ENCODE data around the gene THRA. TPM values are rescaled to one million over a fixed set of nuclear protein-coding genes. Genes with fewer than 3 reads are reported as not detected.

Gene THRA
- total and polyA plus RNA-seq, 2 donors (not counting 3 experiments of a cell fraction or from before 2014, with no cell fraction given) = 17.4 to 29.6 TPM

DNA sequence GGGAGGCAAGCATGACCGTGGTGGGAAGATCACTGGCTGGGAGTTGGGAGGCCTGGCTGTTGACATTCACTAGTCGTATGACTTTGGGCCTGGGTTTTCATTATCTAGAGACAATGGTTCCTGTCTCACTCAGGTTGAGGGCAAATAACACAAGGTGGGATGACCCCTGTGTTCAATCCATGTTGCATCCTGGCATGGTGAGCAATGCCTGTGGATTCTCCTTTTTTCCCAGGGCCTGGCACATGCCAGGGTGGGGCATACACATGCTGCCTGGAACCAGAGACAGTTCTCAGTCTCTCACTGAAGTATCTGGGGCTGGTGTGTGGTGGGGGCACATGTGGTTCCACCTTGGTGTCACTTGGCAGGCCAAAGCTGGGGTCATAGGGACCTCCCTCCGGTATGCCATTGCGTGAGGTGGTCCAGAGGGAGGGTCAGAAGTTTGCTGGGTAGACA, 5.4 kb downstream of the THRA start:
- ChIA-PET CTCF (interaction anchor here (1.0 to 1.3 kb wide), 3 partner anchors 22 to 45 kb away, joined by 3 to 6 read pairs (median 3); no protein-coding TSS in a partner anchor), POLR2A (no interaction called here)
- no peak for FAIRE-seq
- H4K20me1 ChIP-seq (replicated peaks; ENCODE audit: control insufficient read depth, extremely low read depth, insufficient read depth, low read length) = no peaks in the 10 kb centered on the region
- no peak overlapping the region for H2AFZ ChIP-seq (ENCODE audit: low read depth, low read length)
- H3K4me3 ChIP-seq (replicated peaks in 1 of 3; ENCODE audit: insufficient read depth in 1 of 3, low read depth in 1 of 3, low read length in 3 of 3) = no peak overlapping the region
- H3K36me3 ChIP-seq (ENCODE audit: control insufficient read depth in 2 of 2, extremely low read depth in 1 of 2, insufficient read depth in 2 of 2, low read length in 2 of 2) = no peaks in the 10 kb centered on the region
- dilution Hi-C loops (cut with MboI; ENCODE audit: extremely low pct_ligation_motif_present, low sequenced_read_pairs) = no loop called here
- H3K79me2 ChIP-seq (ENCODE audit: control insufficient read depth, insufficient read depth, low read length) = peaks cover 2% of the 10 kb centered on the region
- no peaks in the 10 kb centered on the region for H3K27me3 ChIP-seq (ENCODE audit: control insufficient read depth in 2 of 2, insufficient read depth in 2 of 2, low read length in 2 of 2)
- peak overlapping the region; percentile 60 for H3K4me2 ChIP-seq (ENCODE audit: insufficient read depth, low read length)
- H3K9me1 ChIP-seq (replicated peaks; ENCODE audit: control insufficient read depth, extremely low read depth, insufficient read depth, low read length) = no peaks in the 10 kb centered on the region
- H3K9ac ChIP-seq (replicated peaks; ENCODE audit: extremely low read depth, insufficient read depth, low read length) = no peak overlapping the region
- peaks cover 48% of the 10 kb centered on the region for H3K4me1 ChIP-seq (ENCODE audit: control insufficient read depth, extremely low read depth, insufficient read depth, low read length)
- no peak for TF ChIP-seq JUN (IDR thresholded peaks at IDR 0.05; ENCODE audit: borderline replicate concordance, insufficient read depth, insufficient read length, low read depth)
- no peak for TF ChIP-seq GATA2 (IDR thresholded peaks at IDR 0.05; ENCODE audit: insufficient read depth, insufficient read length, low read depth, low read length)
- TF ChIP-seq POLR2A (IDR thresholded peaks at IDR 0.05; ENCODE audit: low read depth, low read length) = no peak
- TF ChIP-seq FOS (IDR thresholded peaks at IDR 0.05; ENCODE audit: borderline replicate concordance, insufficient read depth, low read length) = no peak
- TF ChIP-seq, protein P1, sequence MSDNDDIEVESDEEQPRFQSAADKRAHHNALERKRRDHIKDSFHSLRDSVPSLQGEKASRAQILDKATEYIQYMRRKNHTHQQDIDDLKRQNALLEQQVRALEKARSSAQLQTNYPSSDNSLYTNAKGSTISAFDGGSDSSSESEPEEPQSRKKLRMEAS (IDR thresholded peaks at IDR 0.05; ENCODE audit: insufficient read depth, insufficient read length) = no peak
- no peak for TF ChIP-seq MYC (IDR thresholded peaks at IDR 0.05; ENCODE audit: low read depth, low read length)
- TF ChIP-seq, protein P2, sequence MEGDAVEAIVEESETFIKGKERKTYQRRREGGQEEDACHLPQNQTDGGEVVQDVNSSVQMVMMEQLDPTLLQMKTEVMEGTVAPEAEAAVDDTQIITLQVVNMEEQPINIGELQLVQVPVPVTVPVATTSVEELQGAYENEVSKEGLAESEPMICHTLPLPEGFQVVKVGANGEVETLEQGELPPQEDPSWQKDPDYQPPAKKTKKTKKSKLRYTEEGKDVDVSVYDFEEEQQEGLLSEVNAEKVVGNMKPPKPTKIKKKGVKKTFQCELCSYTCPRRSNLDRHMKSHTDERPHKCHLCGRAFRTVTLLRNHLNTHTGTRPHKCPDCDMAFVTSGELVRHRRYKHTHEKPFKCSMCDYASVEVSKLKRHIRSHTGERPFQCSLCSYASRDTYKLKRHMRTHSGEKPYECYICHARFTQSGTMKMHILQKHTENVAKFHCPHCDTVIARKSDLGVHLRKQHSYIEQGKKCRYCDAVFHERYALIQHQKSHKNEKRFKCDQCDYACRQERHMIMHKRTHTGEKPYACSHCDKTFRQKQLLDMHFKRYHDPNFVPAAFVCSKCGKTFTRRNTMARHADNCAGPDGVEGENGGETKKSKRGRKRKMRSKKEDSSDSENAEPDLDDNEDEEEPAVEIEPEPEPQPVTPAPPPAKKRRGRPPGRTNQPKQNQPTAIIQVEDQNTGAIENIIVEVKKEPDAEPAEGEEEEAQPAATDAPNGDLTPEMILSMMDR (IDR thresholded peaks at IDR 0.05; ENCODE audit: extremely low read depth in 1 of 2, insufficient read depth in 1 of 2, low read depth in 1 of 2, low read length in 2 of 2) = no peak
- no peak for TF ChIP-seq EZH2 (IDR thresholded peaks at IDR 0.05; ENCODE audit: borderline replicate concordance, low read depth, low read length, severe bottlenecking)
- TF ChIP-seq POLR2AphosphoS5 (IDR thresholded peaks at IDR 0.05; ENCODE audit: insufficient read depth, low read depth, low read length) = no peak
- intact Hi-C loops (cut with micrococcal nuclease) = no loop called here
- H3K27ac ChIP-seq (ENCODE audit: insufficient read depth, low read depth, low read length) = no peak overlapping the region
- DNase-seq (ENCODE audit: low read depth, low spot score) = no peak
- H3K9me3 ChIP-seq (replicated peaks; ENCODE audit: control insufficient read depth, insufficient read depth, low read length) = no peaks in the 10 kb centered on the region
- BruUV-seq (replicated peaks) = no TSS peak

Measured in endothelial cell of umbilical vein (primary cell).